ENCODE data around the gene VAV2.

- TF ChIP-seq CTCF (IDR thresholded peaks at IDR 0.05) (no peak), POLR2A (IDR thresholded peaks at IDR 0.05) (no peak), POLR2AphosphoS5 (IDR thresholded peaks at IDR 0.05; ENCODE audit: insufficient read depth in 1 of 2, low read depth in 1 of 2) (no peak)
These were observed 168.7 kb downstream of the VAV2 start for GRCh38 chr9:133823189-133824105.
